KG1 (cell line): ENCODE results near the gene DOCK1.
"Not testable (repeated sequence)": the region's sequence is repeated elsewhere in the genome, so short reads cannot be mapped to it uniquely, and the experiment has no call there.

Experiments
- DNase-seq: peaks from one replicate; lab custom pipeline; 2025; lab: John Stamatoyannopoulos, UW

Gene DOCK1

GRCh38 chr10:126904818-126905701 is at the start of gene DOCK1:
Gene DOCK1 (plus strand): TSS chr10:126905428. CDS start chr10:126905518, 90 bp downstream.
- no peak for DNase-seq

GRCh38 chr10:126857178-126857806 is 47.9 kb upstream of the DOCK1 start:
- no peak for DNase-seq

- DNase-seq: no peak
Measured at GRCh38 chr10:126867567-126868365, 37.5 kb upstream of the DOCK1 start.

- no peak for DNase-seq
Measured at GRCh38 chr10:126868371-126868770, 36.9 kb upstream of the DOCK1 start.

- DNase-seq: no peak
Measured at GRCh38 chr10:126872135-126872534, 33.1 kb upstream of the DOCK1 start.

GRCh38 chr10:126872768-126873167 is 32.5 kb upstream of the DOCK1 start:
- no peak for DNase-seq

- DNase-seq: no peak
Measured at GRCh38 chr10:126876456-126876855, 28.8 kb upstream of the DOCK1 start.

- no peak for DNase-seq
Measured at GRCh38 chr10:126877390-126877789, 27.8 kb upstream of the DOCK1 start.

GRCh38 chr10:126878594-126878993 is 26.6 kb upstream of the DOCK1 start:
- no peak for DNase-seq

- DNase-seq: no peak
Measured at GRCh38 chr10:126880926-126881325, 24.3 kb upstream of the DOCK1 start.

GRCh38 chr10:126882055-126882454 is 23.2 kb upstream of the DOCK1 start:
- DNase-seq: not testable (repeated sequence)

- not testable (repeated sequence) for DNase-seq
Measured at GRCh38 chr10:126888436-126888835, 16.8 kb upstream of the DOCK1 start.

GRCh38 chr10:126889421-126889820 is 15.8 kb upstream of the DOCK1 start:
- no peak for DNase-seq

- DNase-seq: not testable (repeated sequence)
Measured at GRCh38 chr10:126890797-126891196, 14.4 kb upstream of the DOCK1 start.

GRCh38 chr10:126892226-126893175 is 12.7 kb upstream of the DOCK1 start:
- no peak for DNase-seq

GRCh38 chr10:126893206-126893605 is 12.0 kb upstream of the DOCK1 start:
- DNase-seq: no peak

- DNase-seq: no peak
Measured at GRCh38 chr10:126893841-126894240, 11.4 kb upstream of the DOCK1 start.

GRCh38 chr10:126895214-126895781 is 9.9 kb upstream of the DOCK1 start:
- DNase-seq: no peak

GRCh38 chr10:126898460-126898859 is 6.8 kb upstream of the DOCK1 start:
- no peak for DNase-seq

- not testable (repeated sequence) for DNase-seq
Measured at GRCh38 chr10:126899529-126899928, 5.7 kb upstream of the DOCK1 start.

GRCh38 chr10:126902157-126902556 is 3.1 kb upstream of the DOCK1 start:
- no peak for DNase-seq
